Skeletal muscle tissue (tissue), 4 donors: ENCODE measurements around the gene COL6A5. TPM values are rescaled to one million over a fixed set of nuclear protein-coding genes. Genes with fewer than 3 reads are reported as not detected.

Experiments used
- H3K27ac ChIP-seq: one replicate; pipeline ENCODE4 v1.7.0; 2013; ENCODE audit warnings: mild to moderate bottlenecking, low read depth, low read length, inconsistent platforms
- H3K27me3 ChIP-seq, 3 donors: one replicate each; pipeline ENCODE4 v1.7.0; 2013; ENCODE audit warnings: low read length in 3 of 3; ENCODE audit not compliant: control insufficient read depth in 3 of 3, insufficient read depth in 3 of 3
- H3K36me3 ChIP-seq, 3 donors: one replicate each; pipeline ENCODE4 v1.7.0; 2013; ENCODE audit warnings: low read length in 3 of 3; ENCODE audit not compliant: control insufficient read depth in 3 of 3, insufficient read depth in 3 of 3
- H3K4me1 ChIP-seq, 3 donors: one replicate each; pipeline ENCODE4 v1.7.0; 2013; ENCODE audit warnings: low read length in 3 of 3, mild to moderate bottlenecking in 3 of 3; ENCODE audit not compliant: control insufficient read depth in 3 of 3, insufficient read depth in 3 of 3
- H3K4me3 ChIP-seq, 3 donors: one replicate each; pipeline ENCODE4 v1.7.0; 2013; ENCODE audit warnings: low read length in 3 of 3
- H3K9ac ChIP-seq, 3 donors: one replicate each; pipeline ENCODE4 v1.7.0; 2013; ENCODE audit warnings: low read length in 3 of 3, mild to moderate bottlenecking in 3 of 3, moderate library complexity in 2 of 3, low read depth in 1 of 3
- H3K9me3 ChIP-seq, 3 donors: one replicate each; pipeline ENCODE4 v1.7.0; 2013; ENCODE audit warnings: low read length in 3 of 3; ENCODE audit not compliant: control insufficient read depth in 3 of 3
- total RNA-seq: library from RNA; depleted of rRNA; stranded (reverse); fragments of >200 nt; gene quantifications from one replicate; pipeline ENCODE4 v1.2.3, GENCODE V29; 2014
- donor health status: Osteomylitis.

COL6A5 gene
- total RNA-seq, 1 donor from 2014 or later: not detected

- H3K9ac ChIP-seq: no peak overlapping the region
- H3K36me3 ChIP-seq: no peaks in the 10 kb centered on the region
- H3K4me1 ChIP-seq: no peaks in the 10 kb centered on the region
- no peaks in the 10 kb centered on the region for H3K9me3 ChIP-seq
- H3K27ac ChIP-seq: no peak overlapping the region
- H3K4me3 ChIP-seq: no peak overlapping the region
- no peaks in the 10 kb centered on the region for H3K27me3 ChIP-seq
These were observed 65.8 kb downstream of the COL6A5 start for GRCh38 chr3:130411320-130411719.

GRCh38 chr3:130412991-130413560 lies 67.6 kb downstream of the COL6A5 start:
- Histone ChIP-seq H3K4me1 (no peaks in the 10 kb centered on the region), H3K36me3 (no peaks in the 10 kb centered on the region), H3K27me3 (no peaks in the 10 kb centered on the region), H3K9ac (no peak overlapping the region), H3K4me3 (no peak overlapping the region), H3K27ac (no peak overlapping the region), H3K9me3 (peaks cover 0 to 2% (median 0%) of the 10 kb centered on the region in 3 donors)

DNA sequence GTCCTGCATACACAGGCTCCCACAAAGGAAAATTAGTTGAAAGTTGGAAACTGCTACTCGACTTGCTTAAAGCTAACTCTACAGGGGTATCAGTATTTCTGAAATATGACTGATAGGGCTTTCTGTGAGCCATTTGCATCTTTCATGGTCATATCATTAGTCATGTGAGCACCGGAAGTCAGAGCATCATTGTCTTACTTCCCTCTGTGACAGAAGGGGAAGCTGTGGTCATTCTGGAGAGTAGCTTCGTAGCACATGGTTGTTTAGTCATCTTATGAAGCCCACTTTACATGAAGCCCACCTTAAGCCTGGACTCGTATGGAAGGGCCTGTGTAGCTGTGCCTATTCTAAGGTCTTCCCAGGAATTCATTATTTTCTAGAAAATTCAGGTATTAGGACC lies 69.0 kb downstream of the COL6A5 start:
- H3K27me3 ChIP-seq: no peaks in the 10 kb centered on the region
- no peak overlapping the region for H3K4me3 ChIP-seq
- no peak overlapping the region for H3K9ac ChIP-seq
- H3K36me3 ChIP-seq: no peaks in the 10 kb centered on the region
- no peaks in the 10 kb centered on the region for H3K4me1 ChIP-seq
- no peak overlapping the region for H3K27ac ChIP-seq
- H3K9me3 ChIP-seq: peaks cover 0 to 2% (median 0%) of the 10 kb centered on the region in 3 donors

DNA sequence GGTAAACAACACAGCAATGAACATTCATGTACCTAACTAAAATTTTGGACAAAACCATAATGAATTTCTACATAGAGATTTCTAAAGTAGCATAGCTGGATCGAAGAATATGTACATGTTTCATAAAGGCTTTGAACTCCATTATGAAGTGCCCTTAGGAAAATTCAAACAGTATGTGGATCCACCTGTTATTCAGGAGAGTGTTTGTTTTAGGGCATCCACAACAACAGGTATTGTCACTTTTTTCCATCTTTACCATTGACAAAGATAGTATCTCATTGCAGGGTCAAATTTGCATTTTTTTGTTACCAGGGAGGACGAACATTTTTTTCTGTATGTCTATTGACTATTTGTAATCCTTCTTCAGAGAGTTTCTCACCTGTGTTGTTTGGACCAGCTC lies 75.0 kb downstream of the COL6A5 start:
- no peaks in the 10 kb centered on the region for H3K4me1 ChIP-seq
- peaks cover 0 to 2% (median 0%) of the 10 kb centered on the region in 3 donors for H3K9me3 ChIP-seq
- no peaks in the 10 kb centered on the region for H3K27me3 ChIP-seq
- H3K4me3 ChIP-seq: no peak overlapping the region
- H3K9ac ChIP-seq: no peak overlapping the region
- H3K27ac ChIP-seq: no peak overlapping the region
- H3K36me3 ChIP-seq: no peaks in the 10 kb centered on the region

- H3K4me1 ChIP-seq: no peaks in the 10 kb centered on the region
- H3K9ac ChIP-seq: no peak overlapping the region
- H3K36me3 ChIP-seq: no peaks in the 10 kb centered on the region
- no peaks in the 10 kb centered on the region for H3K27me3 ChIP-seq
- no peak overlapping the region for H3K4me3 ChIP-seq
- H3K9me3 ChIP-seq: no peaks in the 10 kb centered on the region
- H3K27ac ChIP-seq: no peak overlapping the region
These were observed 77.6 kb downstream of the COL6A5 start for GRCh38 chr3:130423064-130423463.

- H3K27ac ChIP-seq: no peak overlapping the region
- no peaks in the 10 kb centered on the region for H3K4me1 ChIP-seq
- H3K9ac ChIP-seq: no peak overlapping the region
- H3K9me3 ChIP-seq: no peaks in the 10 kb centered on the region
- H3K27me3 ChIP-seq: no peaks in the 10 kb centered on the region
- no peak overlapping the region for H3K4me3 ChIP-seq
- no peaks in the 10 kb centered on the region for H3K36me3 ChIP-seq
These were observed 79.4 kb downstream of the COL6A5 start for GRCh38 chr3:130424837-130425236.

DNA sequence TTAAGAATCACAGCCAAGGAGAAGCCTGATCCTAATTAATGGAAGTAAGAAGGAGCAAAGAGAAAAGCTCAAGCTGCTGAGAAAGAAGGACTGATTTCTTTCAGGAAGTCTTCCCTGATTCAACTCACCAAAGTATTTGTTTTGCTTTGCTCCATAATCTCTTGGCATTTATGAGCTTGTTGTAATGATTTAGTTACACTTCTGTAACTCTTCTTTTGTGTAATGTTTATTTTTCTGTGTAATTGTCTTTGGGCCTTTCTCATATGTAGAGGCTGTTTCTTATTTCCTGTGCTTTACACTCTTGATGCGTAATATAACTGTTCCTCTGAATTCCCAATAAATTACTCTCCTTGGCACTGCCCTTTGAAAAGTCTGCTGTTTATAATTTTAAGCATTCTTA lies 80.0 kb downstream of the COL6A5 start:
- no peak overlapping the region for H3K27ac ChIP-seq

GRCh38 chr3:130426206-130426605 lies 80.7 kb downstream of the COL6A5 start:
- Histone ChIP-seq H3K27me3 (no peaks in the 10 kb centered on the region), H3K27ac (no peak overlapping the region), H3K9me3 (no peaks in the 10 kb centered on the region), H3K4me3 (no peak overlapping the region), H3K36me3 (no peaks in the 10 kb centered on the region), H3K4me1 (no peaks in the 10 kb centered on the region), H3K9ac (no peak overlapping the region)

More for the DNA sequence above, 80.0 kb downstream of the COL6A5 start:
- no peaks in the 10 kb centered on the region for H3K4me1 ChIP-seq
- no peaks in the 10 kb centered on the region for H3K9me3 ChIP-seq
- H3K36me3 ChIP-seq: no peaks in the 10 kb centered on the region
- no peak overlapping the region for H3K4me3 ChIP-seq
- no peaks in the 10 kb centered on the region for H3K27me3 ChIP-seq
- H3K9ac ChIP-seq: no peak overlapping the region

DNA sequence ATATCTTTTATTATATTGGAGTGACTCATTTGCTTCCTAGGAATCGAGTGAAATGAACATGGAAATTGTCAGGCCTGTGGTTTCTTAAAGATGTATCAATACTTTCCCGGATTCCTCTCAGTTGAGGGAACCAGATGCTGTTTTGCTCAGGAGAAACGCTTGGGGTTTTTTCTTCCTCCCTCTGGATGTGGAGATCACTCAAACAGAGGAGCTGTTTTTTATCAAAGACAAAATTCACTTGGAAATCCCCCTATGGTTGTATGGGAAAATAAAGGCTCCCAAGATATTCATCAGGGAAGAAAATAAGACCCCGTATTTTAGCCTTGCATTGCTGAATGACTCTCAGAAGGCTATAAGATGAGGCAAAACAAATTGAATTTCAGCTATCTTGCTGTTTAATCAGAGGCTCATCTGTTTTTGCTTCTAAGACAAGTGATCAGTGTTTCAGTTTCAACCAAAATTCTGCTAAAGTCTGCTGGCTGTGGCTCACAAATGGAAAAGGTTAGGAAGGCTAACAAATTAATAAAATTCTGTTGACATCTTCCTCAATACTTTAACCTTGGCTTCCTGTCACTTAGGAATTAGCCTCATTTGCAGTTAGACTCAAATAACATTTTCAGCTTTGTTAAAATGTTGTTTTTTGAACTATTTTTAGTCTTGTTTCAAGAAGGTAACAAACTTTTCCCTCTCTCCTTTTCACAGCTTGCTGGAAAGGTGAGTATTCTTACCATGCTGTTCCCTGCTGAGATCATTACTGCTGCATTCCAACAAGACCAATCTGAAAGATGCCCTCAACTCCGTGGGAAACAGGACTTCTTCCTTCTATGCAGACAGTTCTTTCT lies 83.6 kb downstream of the COL6A5 start:
- Histone ChIP-seq H3K27me3 (no peaks in the 10 kb centered on the region), H3K27ac (no peak overlapping the region), H3K9me3 (no peaks in the 10 kb centered on the region), H3K9ac (no peak overlapping the region), H3K4me3 (no peak overlapping the region), H3K36me3 (no peaks in the 10 kb centered on the region), H3K4me1 (no peaks in the 10 kb centered on the region)

- H3K4me1 ChIP-seq: no peaks in the 10 kb centered on the region
- H3K9ac ChIP-seq: no peak overlapping the region
- H3K36me3 ChIP-seq: no peaks in the 10 kb centered on the region
- H3K9me3 ChIP-seq: no peaks in the 10 kb centered on the region
- no peaks in the 10 kb centered on the region for H3K27me3 ChIP-seq
- H3K4me3 ChIP-seq: no peak overlapping the region
- H3K27ac ChIP-seq: no peak overlapping the region
These were observed 84.2 kb downstream of the COL6A5 start for GRCh38 chr3:130429713-130430023.
